Fibroblast of mammary gland (primary cell): ENCODE data around the gene PCBP2.

Experiments
- DNase-seq: peaks from one replicate; pipeline ENCODE4 v3.0.0-alpha.2; 2010; ENCODE audit warnings: low read depth
- H3K4me3 ChIP-seq: 2 replicates; pipeline ENCODE4 v1.5.1; 2011; ENCODE audit warnings: low read depth, mild to moderate bottlenecking, low read length, moderate library complexity; ENCODE audit not compliant: control insufficient read depth
- TF ChIP-seq, protein P1 (sequence below): conservative IDR thresholded peaks from 2 replicates; pipeline ENCODE4 v1.5.1; 2011; ENCODE audit warnings: low read depth, low read length, inconsistent platforms; ENCODE audit not compliant: control insufficient read depth, insufficient read depth

The PCBP2 gene

DNA sequence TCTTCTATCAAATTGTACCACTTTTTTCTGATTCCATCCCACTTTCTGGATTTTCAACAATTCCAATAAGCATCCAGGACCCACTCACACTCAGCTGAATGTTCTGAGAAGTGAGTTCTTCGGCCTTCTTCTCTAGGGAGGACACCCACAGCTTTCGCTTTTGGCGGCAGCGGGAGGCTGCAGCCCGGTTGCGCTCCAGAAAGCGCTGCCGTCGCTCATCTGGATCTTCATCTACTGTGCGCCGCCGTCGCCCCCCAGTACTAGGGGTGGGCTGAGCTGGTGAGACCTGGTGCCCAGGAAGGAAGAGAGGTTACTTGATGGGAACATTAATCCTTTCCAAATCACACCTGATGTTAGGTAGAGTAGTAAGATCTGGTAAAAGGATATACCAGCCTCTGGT is 72.6 kb downstream of the PCBP2 start:
- DNase-seq = no peak
- TF ChIP-seq, protein P1, sequence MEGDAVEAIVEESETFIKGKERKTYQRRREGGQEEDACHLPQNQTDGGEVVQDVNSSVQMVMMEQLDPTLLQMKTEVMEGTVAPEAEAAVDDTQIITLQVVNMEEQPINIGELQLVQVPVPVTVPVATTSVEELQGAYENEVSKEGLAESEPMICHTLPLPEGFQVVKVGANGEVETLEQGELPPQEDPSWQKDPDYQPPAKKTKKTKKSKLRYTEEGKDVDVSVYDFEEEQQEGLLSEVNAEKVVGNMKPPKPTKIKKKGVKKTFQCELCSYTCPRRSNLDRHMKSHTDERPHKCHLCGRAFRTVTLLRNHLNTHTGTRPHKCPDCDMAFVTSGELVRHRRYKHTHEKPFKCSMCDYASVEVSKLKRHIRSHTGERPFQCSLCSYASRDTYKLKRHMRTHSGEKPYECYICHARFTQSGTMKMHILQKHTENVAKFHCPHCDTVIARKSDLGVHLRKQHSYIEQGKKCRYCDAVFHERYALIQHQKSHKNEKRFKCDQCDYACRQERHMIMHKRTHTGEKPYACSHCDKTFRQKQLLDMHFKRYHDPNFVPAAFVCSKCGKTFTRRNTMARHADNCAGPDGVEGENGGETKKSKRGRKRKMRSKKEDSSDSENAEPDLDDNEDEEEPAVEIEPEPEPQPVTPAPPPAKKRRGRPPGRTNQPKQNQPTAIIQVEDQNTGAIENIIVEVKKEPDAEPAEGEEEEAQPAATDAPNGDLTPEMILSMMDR = no peak
- H3K4me3 ChIP-seq = no peak overlapping the region

DNA sequence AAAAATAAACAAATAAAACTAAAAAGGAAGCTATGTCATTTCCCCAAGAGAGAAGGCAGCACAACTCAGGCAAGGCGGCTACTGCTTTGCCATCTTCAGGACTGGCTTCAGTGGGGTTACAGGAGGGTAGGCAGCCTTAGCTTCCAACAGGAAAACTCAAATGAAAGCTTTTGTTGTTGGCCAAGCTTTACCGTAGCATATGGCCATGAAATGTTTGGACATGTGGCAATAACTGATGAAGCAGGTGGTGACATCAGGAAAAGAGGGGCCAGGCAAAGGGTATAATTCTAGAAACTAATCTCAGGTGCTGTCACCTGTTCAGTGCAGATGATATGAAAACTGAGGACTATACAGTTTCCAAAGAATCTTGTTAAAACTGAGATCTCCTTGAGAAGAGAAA is 78.2 kb downstream of the PCBP2 start:
- TF ChIP-seq, protein P1 = no peak
- H3K4me3 ChIP-seq = no peak overlapping the region
- no peak for DNase-seq
